ENCODE measurements around the gene SLC25A33.

Gene SLC25A33

GRCh38 chr1:9537863-9538668 lies 1.2 kb upstream of the SLC25A33 start:
- no peak for TF ChIP-seq CTCF (IDR thresholded peaks at IDR 0.05; ENCODE audit: low read depth, low read length)
- H3K4me3 ChIP-seq (ENCODE audit: low read depth, low read length): no peak overlapping the region
- H3K9me3 ChIP-seq: no peaks in the 10 kb centered on the region
- DNase-seq: no peak
- H3K27me3 ChIP-seq: no peaks in the 10 kb centered on the region
- no peaks in the 10 kb centered on the region for H3K36me3 ChIP-seq
- no peaks in the 10 kb centered on the region for H3K4me1 ChIP-seq

- no peaks in the 10 kb centered on the region for H3K36me3 ChIP-seq
- DNase-seq: no peak
These were observed 548 bp upstream of the SLC25A33 start for GRCh38 chr1:9538669-9539164.

GRCh38 chr1:9539829-9540550 lies 725 bp downstream of the SLC25A33 start:
- Histone ChIP-seq H3K27me3 (no peaks in the 10 kb centered on the region), H3K36me3 (no peaks in the 10 kb centered on the region), H3K9me3 (no peaks in the 10 kb centered on the region), H3K4me1 (no peaks in the 10 kb centered on the region), H3K4me3 (ENCODE audit: low read depth, low read length) (peak overlapping the region; percentile 73)
- peak; percentile 37 for DNase-seq
- TF ChIP-seq CTCF (IDR thresholded peaks at IDR 0.05; ENCODE audit: low read depth, low read length): no peak

More at GRCh38 chr1:9538669-9539164, 548 bp upstream of the SLC25A33 start:
- H3K4me1 ChIP-seq: no peaks in the 10 kb centered on the region
- TF ChIP-seq CTCF (IDR thresholded peaks at IDR 0.05; ENCODE audit: low read depth, low read length): no peak
- no peaks in the 10 kb centered on the region for H3K27me3 ChIP-seq
- no peaks in the 10 kb centered on the region for H3K9me3 ChIP-seq
- H3K4me3 ChIP-seq (ENCODE audit: low read depth, low read length): no peak overlapping the region

- Histone ChIP-seq H3K9me3 (no peaks in the 10 kb centered on the region), H3K4me1 (no peaks in the 10 kb centered on the region), H3K27me3 (no peaks in the 10 kb centered on the region), H3K4me3 (ENCODE audit: low read depth, low read length) (no peak overlapping the region), H3K36me3 (no peaks in the 10 kb centered on the region)
- DNase-seq: peak; percentile 15
- TF ChIP-seq CTCF (IDR thresholded peaks at IDR 0.05; ENCODE audit: low read depth, low read length): no peak
These were observed 3.2 kb downstream of the SLC25A33 start for GRCh38 chr1:9542430-9542829.

- no peaks in the 10 kb centered on the region for H3K4me1 ChIP-seq
- H3K4me3 ChIP-seq (ENCODE audit: low read depth, low read length): no peak overlapping the region
- no peak for TF ChIP-seq CTCF (IDR thresholded peaks at IDR 0.05; ENCODE audit: low read depth, low read length)
- no peaks in the 10 kb centered on the region for H3K9me3 ChIP-seq
- no peaks in the 10 kb centered on the region for H3K27me3 ChIP-seq
- no peaks in the 10 kb centered on the region for H3K36me3 ChIP-seq
- DNase-seq: no peak
These were observed 5.7 kb downstream of the SLC25A33 start for GRCh38 chr1:9544926-9545325.
